ENCODE results near the gene PDC.

PDC gene

GRCh38 chr1:186438567-186438966 lies 22.3 kb downstream of the PDC start:
- H3K36me3 ChIP-seq, result peaks cover 0 to 6% (median 6%) of the 10 kb centered on the region in 3 donors
- intact Hi-C loops (cut with DNase I; ENCODE audit: low total_unique reads), result no loop called here
- H3K27ac ChIP-seq, result no peak overlapping the region
- no peaks in the 10 kb centered on the region for H3K27me3 ChIP-seq
- no peaks in the 10 kb centered on the region for H3K9me3 ChIP-seq
- TF ChIP-seq CTCF (IDR thresholded peaks at IDR 0.05), result no peak
- H3K4me1 ChIP-seq, result no peaks in the 10 kb centered on the region
- no peak for DNase-seq
- no peak overlapping the region for H3K4me3 ChIP-seq

GRCh38 chr1:186435336-186435735 lies 25.6 kb downstream of the PDC start:
- H3K4me1 ChIP-seq, result no peaks in the 10 kb centered on the region
- peaks cover 0 to 6% (median 6%) of the 10 kb centered on the region in 3 donors for H3K36me3 ChIP-seq
- no peaks in the 10 kb centered on the region for H3K9me3 ChIP-seq
- no peaks in the 10 kb centered on the region for H3K27me3 ChIP-seq
- no peak overlapping the region for H3K27ac ChIP-seq
- no peak overlapping the region for H3K4me3 ChIP-seq
- no peak for DNase-seq
- intact Hi-C loops (cut with DNase I; ENCODE audit: low total_unique reads), result no loop called here
- TF ChIP-seq CTCF (IDR thresholded peaks at IDR 0.05), result no peak

DNA sequence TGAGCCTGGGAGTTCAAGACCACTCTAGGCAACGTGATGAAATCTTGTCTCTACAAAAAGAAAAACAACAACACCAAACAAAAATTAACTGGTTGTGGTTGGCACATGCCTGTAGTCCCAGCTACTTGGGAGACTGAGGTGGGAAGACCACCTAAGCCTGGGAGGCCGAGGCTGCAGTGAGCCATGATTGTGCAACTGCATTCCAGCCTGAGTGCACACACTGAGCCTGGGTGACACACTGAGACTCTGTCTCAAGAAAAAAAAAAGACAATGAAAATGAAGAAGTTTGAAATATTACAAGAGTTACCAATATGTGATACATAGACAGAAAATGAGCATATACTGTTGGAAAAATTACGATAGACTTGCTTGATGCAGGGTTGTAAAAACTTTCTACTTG lies 31.9 kb downstream of the PDC start:
- no peaks in the 10 kb centered on the region for H3K9me3 ChIP-seq
- TF ChIP-seq CTCF (IDR thresholded peaks at IDR 0.05), result no peak
- no peak overlapping the region for H3K27ac ChIP-seq
- no peaks in the 10 kb centered on the region for H3K27me3 ChIP-seq
- H3K36me3 ChIP-seq, result peaks cover 0 to 14% (median 0%) of the 10 kb centered on the region in 3 donors
- DNase-seq, result no peak
- H3K4me3 ChIP-seq, result no peak overlapping the region
- no peaks in the 10 kb centered on the region for H3K4me1 ChIP-seq
- intact Hi-C loops (cut with DNase I; ENCODE audit: low total_unique reads), result no loop called here

- H3K4me3 ChIP-seq, result no peak overlapping the region
- peaks cover 0 to 14% (median 0%) of the 10 kb centered on the region in 3 donors for H3K36me3 ChIP-seq
- intact Hi-C loops (cut with DNase I; ENCODE audit: low total_unique reads), result no loop called here
- TF ChIP-seq CTCF (IDR thresholded peaks at IDR 0.05), result no peak
- H3K4me1 ChIP-seq, result no peaks in the 10 kb centered on the region
- no peak overlapping the region for H3K27ac ChIP-seq
- no peaks in the 10 kb centered on the region for H3K27me3 ChIP-seq
- H3K9me3 ChIP-seq, result no peaks in the 10 kb centered on the region
- no peak for DNase-seq
These were observed 34.8 kb downstream of the PDC start for GRCh38 chr1:186426118-186426517.

- no peak overlapping the region for H3K4me3 ChIP-seq
- no peaks in the 10 kb centered on the region for H3K27me3 ChIP-seq
- DNase-seq, result no peak
- H3K4me1 ChIP-seq, result no peaks in the 10 kb centered on the region
- no peaks in the 10 kb centered on the region for H3K9me3 ChIP-seq
- intact Hi-C loops (cut with DNase I; ENCODE audit: low total_unique reads), result no loop called here
- no peak overlapping the region for H3K27ac ChIP-seq
- no peak for TF ChIP-seq CTCF (IDR thresholded peaks at IDR 0.05)
- H3K36me3 ChIP-seq, result peaks cover 6 to 20% (median 14%) of the 10 kb centered on the region in 3 donors
These were observed 36.4 kb downstream of the PDC start for GRCh38 chr1:186424539-186424938.

GRCh38 chr1:186421446-186421845 lies 39.5 kb downstream of the PDC start:
- Histone ChIP-seq H3K27me3 (no peaks in the 10 kb centered on the region), H3K27ac (no peak overlapping the region), H3K36me3 (peaks cover 23 to 31% (median 24%) of the 10 kb centered on the region in 3 donors), H3K9me3 (no peaks in the 10 kb centered on the region), H3K4me3 (no peak overlapping the region), H3K4me1 (no peaks in the 10 kb centered on the region)
- DNase-seq, result no peak
- intact Hi-C loops (cut with DNase I; ENCODE audit: low total_unique reads), result no loop called here
- TF ChIP-seq CTCF (IDR thresholded peaks at IDR 0.05), result no peak
